Activated naive CD8-positive, alpha-beta T cell treated with anti-CD3 and anti-CD28 coated beads, Interleukin-2, amount 50 U/mL, for 16 hours (primary cell): ENCODE measurements around the gene RPS6KA3.
A peak's percentile ranks its signal among the peaks of the same experiment; 100 is the strongest.

Experiments
- DNase-seq: peaks from one replicate; pipeline ENCODE4 v3.0.0-alpha.2; 2020; ENCODE audit warnings: low read depth, low spot score

RPS6KA3 gene

GRCh38 chrX:20266810-20267606 lies at the start of gene RPS6KA3:
Gene RPS6KA3, minus strand, starts transcription at chrX:20266909. Its CDS starts 277 bp downstream, at chrX:20266632.
- DNase-seq, result peak; percentile 65

- no peak for DNase-seq
Observed at GRCh38 chrX:20315140-20315539, 48.4 kb upstream of the RPS6KA3 start.

- DNase-seq, result no peak
Observed at GRCh38 chrX:20313899-20314298, 47.2 kb upstream of the RPS6KA3 start.

GRCh38 chrX:20312018-20312417 lies 45.3 kb upstream of the RPS6KA3 start:
- DNase-seq, result no peak

GRCh38 chrX:20311505-20311904 lies 44.8 kb upstream of the RPS6KA3 start:
- no peak for DNase-seq

GRCh38 chrX:20309806-20310205 lies 43.1 kb upstream of the RPS6KA3 start:
- DNase-seq, result no peak

GRCh38 chrX:20306668-20307067 lies 40.0 kb upstream of the RPS6KA3 start:
- DNase-seq, result no peak

GRCh38 chrX:20300822-20301221 lies 34.1 kb upstream of the RPS6KA3 start:
- no peak for DNase-seq

GRCh38 chrX:20294957-20295356 lies 28.2 kb upstream of the RPS6KA3 start:
- no peak for DNase-seq

- DNase-seq, result no peak
Observed at GRCh38 chrX:20294284-20294683, 27.6 kb upstream of the RPS6KA3 start.

GRCh38 chrX:20285511-20285910 lies 18.8 kb upstream of the RPS6KA3 start:
- DNase-seq, result no peak

GRCh38 chrX:20284992-20285391 lies 18.3 kb upstream of the RPS6KA3 start:
- no peak for DNase-seq

GRCh38 chrX:20284444-20284843 lies 17.7 kb upstream of the RPS6KA3 start:
- DNase-seq, result no peak

GRCh38 chrX:20280938-20281337 lies 14.2 kb upstream of the RPS6KA3 start:
- no peak for DNase-seq

- DNase-seq, result no peak
Observed at GRCh38 chrX:20274121-20274520, 7.4 kb upstream of the RPS6KA3 start.

GRCh38 chrX:20271730-20272129 lies 5.0 kb upstream of the RPS6KA3 start:
- DNase-seq, result no peak

GRCh38 chrX:20271186-20271585 lies 4.5 kb upstream of the RPS6KA3 start:
- no peak for DNase-seq

- no peak for DNase-seq
Observed at GRCh38 chrX:20270562-20270890, 3.8 kb upstream of the RPS6KA3 start.

- no peak for DNase-seq
Observed at GRCh38 chrX:20269848-20270561, 3.3 kb upstream of the RPS6KA3 start.

- no peak for DNase-seq
Observed at GRCh38 chrX:20267931-20268701, 1.4 kb upstream of the RPS6KA3 start.

GRCh38 chrX:20267607-20267930 lies 860 bp upstream of the RPS6KA3 start:
- DNase-seq, result no peak
